ENCODE data around the gene RFK.

DNA sequence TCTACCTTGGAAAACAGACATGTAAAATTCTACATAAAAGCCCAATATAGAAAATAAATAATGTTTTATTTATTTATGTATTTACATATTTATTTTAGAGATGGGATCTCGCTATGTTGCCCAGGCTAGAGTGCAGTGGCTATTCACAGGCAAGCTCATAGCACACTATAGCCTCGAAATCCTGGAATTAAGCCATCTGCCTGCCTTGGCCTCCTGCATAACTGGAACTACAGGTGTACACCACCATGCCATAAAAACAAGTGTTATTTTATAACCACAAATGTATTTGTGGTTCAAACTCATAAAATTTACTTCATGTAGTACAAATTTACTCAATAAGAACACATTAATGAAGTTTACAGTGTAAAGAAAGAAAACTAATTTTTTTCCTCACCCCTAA, 7.0 kb upstream of the RFK start:
- TF ChIP-seq, protein P1, sequence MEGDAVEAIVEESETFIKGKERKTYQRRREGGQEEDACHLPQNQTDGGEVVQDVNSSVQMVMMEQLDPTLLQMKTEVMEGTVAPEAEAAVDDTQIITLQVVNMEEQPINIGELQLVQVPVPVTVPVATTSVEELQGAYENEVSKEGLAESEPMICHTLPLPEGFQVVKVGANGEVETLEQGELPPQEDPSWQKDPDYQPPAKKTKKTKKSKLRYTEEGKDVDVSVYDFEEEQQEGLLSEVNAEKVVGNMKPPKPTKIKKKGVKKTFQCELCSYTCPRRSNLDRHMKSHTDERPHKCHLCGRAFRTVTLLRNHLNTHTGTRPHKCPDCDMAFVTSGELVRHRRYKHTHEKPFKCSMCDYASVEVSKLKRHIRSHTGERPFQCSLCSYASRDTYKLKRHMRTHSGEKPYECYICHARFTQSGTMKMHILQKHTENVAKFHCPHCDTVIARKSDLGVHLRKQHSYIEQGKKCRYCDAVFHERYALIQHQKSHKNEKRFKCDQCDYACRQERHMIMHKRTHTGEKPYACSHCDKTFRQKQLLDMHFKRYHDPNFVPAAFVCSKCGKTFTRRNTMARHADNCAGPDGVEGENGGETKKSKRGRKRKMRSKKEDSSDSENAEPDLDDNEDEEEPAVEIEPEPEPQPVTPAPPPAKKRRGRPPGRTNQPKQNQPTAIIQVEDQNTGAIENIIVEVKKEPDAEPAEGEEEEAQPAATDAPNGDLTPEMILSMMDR (IDR thresholded peaks at IDR 0.05): no peak
- TF ChIP-seq POLR2A (IDR thresholded peaks at IDR 0.05): no peak

Measured in stomach (tissue), 4 donors.